Measurements from ENCODE around the gene MYO6. TPM values are rescaled to one million over a fixed set of nuclear protein-coding genes. Genes with fewer than 3 reads are reported as not detected.

The MYO6 gene
- total RNA-seq, 1 experiment from 2014 or later, result 46.9 TPM

- H3K4me1 Mint-ChIP-seq, result peaks cover 23 to 31% of the 10 kb centered on the region in 2 experiments
- no peaks in the 10 kb centered on the region for H3K9me3 ChIP-seq (ENCODE audit: control insufficient read depth, low read depth, low read length)
- no peak overlapping the region for H4K8ac ChIP-seq (replicated peaks; ENCODE audit: insufficient read length, low read depth, low read length)
These were observed 63.5 kb downstream of the MYO6 start for GRCh38 chr6:75812560-75812959.

More at GRCh38 chr6:75812560-75812959, 63.5 kb downstream of the MYO6 start:
- no peak overlapping the region for H3K27ac Mint-ChIP-seq
- DNase-seq, result no peak
- no peaks in the 10 kb centered on the region for H3K79me2 ChIP-seq (ENCODE audit: insufficient read depth, low read length)
- no CpG with 5 or more reads among the region's 1 CpG for WGBS (ENCODE audit: extremely low coverage, insufficient read length, low lambda C conversion rate)
- no peaks in the 10 kb centered on the region for H3K79me1 ChIP-seq (ENCODE audit: insufficient read depth, low read depth, low read length, poor library complexity, severe bottlenecking)
- H3K4me3 Mint-ChIP-seq, result no peak overlapping the region; a peak in 1 of 5 replicates
- no peak overlapping the region for H2BK12ac ChIP-seq (ENCODE audit: insufficient read length, low read depth, low read length)
- no peak overlapping the region for H3K27ac ChIP-seq (ENCODE audit: insufficient read length, low read depth, low read length)
- no peak overlapping the region for H2BK120ac ChIP-seq (ENCODE audit: low read depth, low read length, poor library complexity, severe bottlenecking)
- no peak overlapping the region for H3K9ac ChIP-seq (ENCODE audit: extremely low read depth, insufficient read length, low read length)
- no peaks in the 10 kb centered on the region for H3K27me3 Mint-ChIP-seq (ENCODE audit: low read depth)
- H2BK15ac ChIP-seq (ENCODE audit: low read depth, low read length), result no peak overlapping the region
- no peak overlapping the region for H2BK20ac ChIP-seq (ENCODE audit: low read depth, low read length, poor library complexity, severe bottlenecking)
- H3K27me3 ChIP-seq (ENCODE audit: insufficient read depth, low read length), result no peaks in the 10 kb centered on the region
- H4K20me1 ChIP-seq (ENCODE audit: control insufficient read depth, insufficient read depth, insufficient read length), result no peaks in the 10 kb centered on the region
- no peak overlapping the region for H3K56ac ChIP-seq (ENCODE audit: insufficient read length, low read depth, low read length)
- no peaks in the 10 kb centered on the region; the same call in 1 of the 2 replicates for H3K4me1 ChIP-seq (ENCODE audit: insufficient read depth, low read length)
- H3K23ac ChIP-seq (ENCODE audit: insufficient read length, low read depth, low read length), result no peak overlapping the region
- no peaks in the 10 kb centered on the region for H3K23me2 ChIP-seq (ENCODE audit: insufficient read length, low read depth, low read length, poor library complexity, severe bottlenecking)
- H3T11ph ChIP-seq (ENCODE audit: low read length), result no peak overlapping the region
- peaks cover 0 to 16% (median 14%) of the 10 kb centered on the region in 3 experiments; a peak in 4 of 7 replicates for H3K36me3 Mint-ChIP-seq (ENCODE audit: insufficient read depth in 1 of 3, low read depth in 3 of 3)
- no peak overlapping the region for H4K91ac ChIP-seq (ENCODE audit: insufficient read length, low read depth, low read length)
- no peak overlapping the region for H2AFZ ChIP-seq (ENCODE audit: low read length)
- TF ChIP-seq, protein P1, sequence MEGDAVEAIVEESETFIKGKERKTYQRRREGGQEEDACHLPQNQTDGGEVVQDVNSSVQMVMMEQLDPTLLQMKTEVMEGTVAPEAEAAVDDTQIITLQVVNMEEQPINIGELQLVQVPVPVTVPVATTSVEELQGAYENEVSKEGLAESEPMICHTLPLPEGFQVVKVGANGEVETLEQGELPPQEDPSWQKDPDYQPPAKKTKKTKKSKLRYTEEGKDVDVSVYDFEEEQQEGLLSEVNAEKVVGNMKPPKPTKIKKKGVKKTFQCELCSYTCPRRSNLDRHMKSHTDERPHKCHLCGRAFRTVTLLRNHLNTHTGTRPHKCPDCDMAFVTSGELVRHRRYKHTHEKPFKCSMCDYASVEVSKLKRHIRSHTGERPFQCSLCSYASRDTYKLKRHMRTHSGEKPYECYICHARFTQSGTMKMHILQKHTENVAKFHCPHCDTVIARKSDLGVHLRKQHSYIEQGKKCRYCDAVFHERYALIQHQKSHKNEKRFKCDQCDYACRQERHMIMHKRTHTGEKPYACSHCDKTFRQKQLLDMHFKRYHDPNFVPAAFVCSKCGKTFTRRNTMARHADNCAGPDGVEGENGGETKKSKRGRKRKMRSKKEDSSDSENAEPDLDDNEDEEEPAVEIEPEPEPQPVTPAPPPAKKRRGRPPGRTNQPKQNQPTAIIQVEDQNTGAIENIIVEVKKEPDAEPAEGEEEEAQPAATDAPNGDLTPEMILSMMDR (conservative IDR thresholded peaks at IDR 0.05), result no peak
- no peak overlapping the region for H3K14ac ChIP-seq (ENCODE audit: insufficient read depth, low read length)
- no peak overlapping the region for H2BK5ac ChIP-seq (ENCODE audit: insufficient read length, low read length)
- no peak overlapping the region for H3K18ac ChIP-seq (ENCODE audit: insufficient read length, low read depth, low read length)
- H3K4ac ChIP-seq (ENCODE audit: low read depth, low read length), result no peak overlapping the region
- no peak overlapping the region for H2AK5ac ChIP-seq (ENCODE audit: insufficient read length, low read length)
- H4K5ac ChIP-seq (ENCODE audit: insufficient read length, low read depth, low read length), result no peak overlapping the region
- peaks cover 0 to 2% of the 10 kb centered on the region in 2 experiments; a peak in 3 of 5 replicates for H3K9me3 Mint-ChIP-seq
- no peak overlapping the region for H3K4me2 ChIP-seq (ENCODE audit: insufficient read depth, insufficient read length, low read length)

Measured in H9 (cell line).